GM12878 (cell line): ENCODE results near the gene CELF6. TPM values are rescaled to one million over a fixed set of nuclear protein-coding genes. Genes with fewer than 3 reads are reported as not detected.

Source experiments
- ATAC-seq: fragments of 200-7000 bp; cut with Tn5 transposase; 3 replicates; pipeline ENCODE4 v1.9.1; 2020; ENCODE audit warnings: mild to moderate bottlenecking, moderate library complexity
- BruUV-seq: library from RNA; stranded (reverse); fragments of 400-500 nt; replicated peaks from 2 replicates; lab custom pipeline; 2021; lab: Mats Ljungman, UMichigan
- CTCF ChIA-PET: fragments of 300-600 bp; sonication (Branson Sonifier 250); formaldehyde crosslinking; extraction: SDS; loops from one replicate; lab custom pipeline; 2021; ENCODE audit warnings: inconsistent platforms; lab: Yijun Ruan, JAX
- POLR2A ChIA-PET: fragments of 350-600 bp; formaldehyde crosslinking; extraction: SDS; loops from one replicate; lab custom pipeline; 2021; ENCODE audit warnings: inconsistent platforms; lab: Charles Lee
- RAD21 ChIA-PET: fragments of 300-600 bp; sonication (Branson Sonifier 250); formaldehyde crosslinking; loops from one replicate; lab custom pipeline; 2023; ENCODE audit warnings: antibody characterized with exemption; ENCODE audit not compliant: unreplicated experiment; lab: Charles Lee
- SMC1A ChIA-PET: fragments of 300-600 bp; sonication (Branson Sonifier 250); formaldehyde crosslinking; loops from one replicate; lab custom pipeline; 2023; ENCODE audit not compliant: unreplicated experiment, uncharacterized antibody; lab: Charles Lee
- DNase-seq: peaks from one replicate; pipeline ENCODE4 v3.0.0-alpha.2; 2011; ENCODE audit warnings: low read depth, low spot score
- FAIRE-seq: peaks from 3 replicates; lab custom pipeline; 2011; peaks lifted over from hg19 to GRCh38; lab: Jason Lieb, UNC
- H2AFZ ChIP-seq: 2 replicates; pipeline ENCODE4 v1.6.0; 2011; ENCODE audit warnings: low read depth, low read length, control low read depth; ENCODE audit not compliant: control insufficient read depth
- H3K27ac ChIP-seq: 2 replicates; pipeline ENCODE4 v1.5.1; 2011; ENCODE audit warnings: control low read depth; ENCODE audit not compliant: control insufficient read depth, insufficient read depth
- H3K27me3 ChIP-seq, 2 experiments: replicated peaks in 1 of 2; 2 replicates each; pipeline versions ENCODE4 v1.6.0 to v1.6.1; 2011; ENCODE audit warnings: low read length in 1 of 2; ENCODE audit not compliant: control insufficient read depth in 2 of 2, insufficient read depth in 2 of 2
- H3K36me3 ChIP-seq, 2 experiments: 2 replicates each; pipeline ENCODE4 v1.5.1; 2011; ENCODE audit warnings: low read length in 1 of 2; ENCODE audit not compliant: control insufficient read depth in 2 of 2, insufficient read depth in 2 of 2
- H3K4me1 ChIP-seq: 2 replicates; pipeline ENCODE4 v1.6.1; 2011; ENCODE audit warnings: mild to moderate bottlenecking, low read length, moderate library complexity, mixed read lengths; ENCODE audit not compliant: control insufficient read depth, insufficient read depth
- H3K4me2 ChIP-seq: 2 replicates; pipeline ENCODE4 v1.6.0; 2011; ENCODE audit warnings: control low read depth; ENCODE audit not compliant: control insufficient read depth, insufficient read depth
- H3K4me3 ChIP-seq: fragments of 200-600 bp; sonication (generic); 2 replicates; pipeline ENCODE4 v1.5.1; 2016
- H3K79me2 ChIP-seq: 2 replicates; pipeline ENCODE4 v1.6.0; 2011; ENCODE audit warnings: low read length; ENCODE audit not compliant: control insufficient read depth, insufficient read depth
- H3K9ac ChIP-seq: 2 replicates; pipeline ENCODE4 v1.8.0; 2011; ENCODE audit warnings: low read length, control low read depth, mixed read lengths; ENCODE audit not compliant: control insufficient read depth, insufficient read depth
- H3K9me3 ChIP-seq: replicated peaks from 3 replicates; pipeline ENCODE4 v1.5.1; 2011; ENCODE audit warnings: mild to moderate bottlenecking, low read length; ENCODE audit not compliant: control insufficient read depth, insufficient read depth
- H4K20me1 ChIP-seq: 2 replicates; pipeline ENCODE4 v1.6.0; 2011; ENCODE audit not compliant: control insufficient read depth, insufficient read depth
- BRCA1 ChIP-seq: IDR thresholded peaks from 2 replicates; pipeline ENCODE4 v1.6.1; 2011; ENCODE audit warnings: low read depth, low read length, improper control_type of control experiment
- CUX1 ChIP-seq: IDR thresholded peaks from 2 replicates; pipeline ENCODE4 v1.6.1; 2012; ENCODE audit warnings: improper control_type of control experiment, low read depth, low read length; ENCODE audit not compliant: insufficient replicate concordance
- EZH2 ChIP-seq: IDR thresholded peaks from 2 replicates; pipeline ENCODE4 v1.6.1; 2012; ENCODE audit warnings: low read depth, mild to moderate bottlenecking, control low read depth, inconsistent platforms, low read length, borderline replicate concordance; ENCODE audit not compliant: control insufficient read depth
- POU2F2 ChIP-seq: IDR thresholded peaks from 3 replicates; pipeline ENCODE4 v1.6.1; 2011; ENCODE audit warnings: low read depth, mild to moderate bottlenecking, low read length, borderline replicate concordance
- SMC3 ChIP-seq: IDR thresholded peaks from 2 replicates; pipeline ENCODE4 v1.6.1; 2011; ENCODE audit warnings: low read length, improper control_type of control experiment, borderline replicate concordance
- YY1 ChIP-seq: IDR thresholded peaks from 2 replicates; pipeline ENCODE4 v1.6.1; 2011; ENCODE audit warnings: low read depth, mild to moderate bottlenecking, low read length
- ZNF592 ChIP-seq: fragments of 450-650 bp; IDR thresholded peaks from 2 replicates; pipeline ENCODE4 v1.6.1; 2017; ENCODE audit warnings: mild to moderate bottlenecking, moderate library complexity
- ZSCAN29 ChIP-seq: fragments of 450-650 bp; IDR thresholded peaks from 2 replicates; pipeline ENCODE4 v1.6.1; 2017; ENCODE audit warnings: mild to moderate bottlenecking, moderate library complexity
- ZZZ3 ChIP-seq: IDR thresholded peaks from 2 replicates; pipeline ENCODE4 v1.6.1; 2011; ENCODE audit warnings: low read depth; ENCODE audit not compliant: control insufficient read depth, insufficient read length
- WGBS: methylation state at CpG from one replicate; pipeline ENCODE4 v1.1.6; 2016; ENCODE audit warnings: low lambda C conversion rate; ENCODE audit not compliant: insufficient replicate concordance, insufficient coverage; ENCODE audit errors: missing lambda C conversion rate; 5-methylcytosine and 5-hydroxymethylcytosine counted together
- in situ Hi-C: fragments of 300-500 bp; cut with MboI; formaldehyde crosslinking; loops from 9 replicates; pipeline ENCODE4 v1.14.3; 2018; ENCODE audit warnings: mixed read lengths
- intact Hi-C: fragments of 100-400 bp; cut with micrococcal nuclease; formaldehyde crosslinking; loops from one replicate; pipeline ENCODE4 v1.14.2; 2022; ENCODE audit not compliant: unreplicated experiment
- polyA plus RNA-seq, 11 experiments: library from polyadenylated mRNA; depleted of rRNA in 4 of 11; unstranded in 6 of 11; stranded (reverse) in 5 of 11; fragments of >200 nt; fragmentation: Nextera tagmentation in 4 of 11; fragmentation: Illumina TruSeq in 1 of 11; extraction: Ambion mirVana in 4 of 11; extraction: Trizol in 1 of 11; gene quantifications; 1 replicate in 1 of 11; 2 replicates in 10 of 11; pipeline versions ENCODE4 v1.2.1 to v1.2.3, GENCODE V29; 2011 to 2016; ENCODE audit warnings: inconsistent platforms in 2 of 11, missing spikeins in 2 of 11, low read depth in 1 of 11
- total RNA-seq, 4 experiments: library from RNA; depleted of rRNA in 3 of 4; stranded (reverse); fragments of >200 nt in 3 of 4; fragmentation: Illumina TruSeq in 1 of 4; extraction: Trizol in 1 of 4; gene quantifications; 2 replicates each; pipeline versions ENCODE4 v1.2.1 to v1.2.3, GENCODE V29; 2013 to 2021
- TF ChIP-seq, protein P1 (sequence below): IDR thresholded peaks from 2 replicates; pipeline ENCODE4 v1.6.1; 2012; ENCODE audit warnings: low read depth, low read length, improper control_type of control experiment

Gene CELF6
- total and polyA plus RNA-seq, 10 of the 15 experiments (the other 5 are each of a cell fraction or from before 2014, with no cell fraction given), result 0.06 to 0.54 (median 0.23) TPM; not detected in 1

DNA sequence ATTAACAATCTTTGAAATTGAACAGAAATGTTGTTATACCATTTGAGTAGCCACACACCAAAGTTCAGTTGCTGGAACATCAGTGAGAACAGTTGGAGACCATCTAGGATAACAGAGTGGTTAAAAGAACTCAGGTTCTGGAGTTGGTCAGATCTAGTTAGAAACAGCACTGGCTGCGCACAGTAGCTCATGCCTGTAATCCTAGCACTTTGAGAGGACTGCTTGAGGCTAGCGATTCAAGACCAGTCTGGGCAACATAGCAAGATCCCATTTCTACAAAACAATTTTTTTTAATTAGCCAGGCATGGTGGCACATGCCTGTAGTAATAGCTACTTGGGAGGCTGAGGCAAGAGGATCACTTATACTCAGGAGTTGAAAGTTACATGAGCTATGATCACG is 81.4 kb downstream of the CELF6 start:
- BruUV-seq, result no TSS peak
- SMC1A ChIA-PET, result interaction anchor here (0.6 to 1.5 kb wide), 3 partner anchors 12 to 36 kb away, joined by 3 read pairs; no protein-coding TSS in a partner anchor
- whole genome bisulfite sequencing, result 95% methylated on average over 3 of the region's 3 CpGs
- CTCF ChIA-PET, result interaction anchor here (2.7 kb wide), 1 partner anchor 11 kb away, joined by 12 read pairs; no protein-coding TSS in a partner anchor
- no peaks in the 10 kb centered on the region; the same call in 1 of the 2 replicates for H3K79me2 ChIP-seq
- in situ Hi-C loops (no loop called here), intact Hi-C loops (no loop called here)
- ATAC-seq (no peak), FAIRE-seq (no peak), DNase-seq (no peak)
- H2AFZ ChIP-seq, result no peak overlapping the region
- no peaks in the 10 kb centered on the region for H3K27me3 ChIP-seq
- H3K4me3 ChIP-seq, result no peak overlapping the region
- H3K36me3 ChIP-seq, result peaks cover 6 to 12% of the 10 kb centered on the region in 2 experiments
- no peak overlapping the region for H3K27ac ChIP-seq
- POLR2A ChIA-PET, result interaction anchor here (0.6 kb wide), 2 partner anchors 14 to 127 kb away, joined by 3 read pairs; no protein-coding TSS in a partner anchor
- no peaks in the 10 kb centered on the region for H4K20me1 ChIP-seq
- TF ChIP-seq ZNF592, result no peak
- TF ChIP-seq YY1, result no peak
- TF ChIP-seq, protein P1, sequence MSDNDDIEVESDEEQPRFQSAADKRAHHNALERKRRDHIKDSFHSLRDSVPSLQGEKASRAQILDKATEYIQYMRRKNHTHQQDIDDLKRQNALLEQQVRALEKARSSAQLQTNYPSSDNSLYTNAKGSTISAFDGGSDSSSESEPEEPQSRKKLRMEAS, result no peak
- TF ChIP-seq ZZZ3, result no peak
- TF ChIP-seq POU2F2, result no peak
- TF ChIP-seq ZSCAN29, result no peak
- TF ChIP-seq BRCA1, result no peak
- TF ChIP-seq CUX1, result no peak
- TF ChIP-seq SMC3, result no peak
- no peak for TF ChIP-seq EZH2
- H3K4me1 ChIP-seq, result peaks cover 8% of the 10 kb centered on the region; the same call in 1 of the 2 replicates
- no peak overlapping the region for H3K4me2 ChIP-seq
- RAD21 ChIA-PET, result interaction anchor here (1.2 kb wide), 1 partner anchor 11 kb away, joined by 6 read pairs; no protein-coding TSS in a partner anchor
- H3K9ac ChIP-seq, result no peak overlapping the region
- no peaks in the 10 kb centered on the region for H3K9me3 ChIP-seq
